GM18909 (cell line): ENCODE measurements around the gene PIK3C3.
"Not testable (repeated sequence)": the region's sequence is repeated elsewhere in the genome, so short reads cannot be mapped to it uniquely, and the experiment has no call there.

Experiments
- ATAC-seq: cut with Tn5 transposase; IDR thresholded peaks from one replicate; pipeline ENCODE4 v1.9.1; 2021; ENCODE audit warnings: mild to moderate bottlenecking; ENCODE audit not compliant: unreplicated experiment, poor library complexity

The PIK3C3 gene

GRCh38 chr18:42112147-42112546 is 157.1 kb downstream of the PIK3C3 start:
- not testable (repeated sequence) for ATAC-seq

- ATAC-seq, result no peak
Observed at GRCh38 chr18:42112657-42113420, 157.8 kb downstream of the PIK3C3 start.

GRCh38 chr18:42113529-42114191 is 158.6 kb downstream of the PIK3C3 start:
- ATAC-seq, result peak; percentile 64

DNA sequence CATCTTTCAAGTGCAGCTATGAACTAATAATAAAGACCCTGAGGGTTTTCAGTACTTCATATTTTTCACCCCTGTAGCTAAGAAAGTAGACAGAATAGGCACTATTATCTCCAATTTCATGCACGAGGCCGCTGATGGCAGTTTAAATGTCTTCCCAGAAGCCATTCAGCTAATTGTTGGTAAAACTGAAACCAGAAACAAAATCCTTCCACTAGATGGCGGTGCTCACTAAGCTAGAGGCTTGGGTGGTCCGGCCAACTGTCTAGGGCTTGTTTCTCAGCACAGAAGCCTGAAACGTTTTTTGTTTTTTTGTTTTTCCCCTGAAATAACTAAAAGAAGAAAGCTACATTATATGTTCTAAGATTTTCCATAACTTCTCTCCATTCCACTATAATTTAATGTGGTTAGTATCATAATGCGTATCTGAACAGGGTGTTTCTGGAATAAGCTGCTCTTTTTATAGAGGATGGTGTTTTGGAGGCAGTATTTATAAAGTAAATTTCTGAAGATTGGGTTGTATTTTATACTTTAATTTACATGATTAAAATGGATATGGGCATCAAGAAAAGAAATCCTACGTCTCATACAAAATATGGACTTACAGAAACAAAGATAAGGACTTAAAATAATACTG is 159.4 kb downstream of the PIK3C3 start:
- peak; percentile 90 for ATAC-seq

DNA sequence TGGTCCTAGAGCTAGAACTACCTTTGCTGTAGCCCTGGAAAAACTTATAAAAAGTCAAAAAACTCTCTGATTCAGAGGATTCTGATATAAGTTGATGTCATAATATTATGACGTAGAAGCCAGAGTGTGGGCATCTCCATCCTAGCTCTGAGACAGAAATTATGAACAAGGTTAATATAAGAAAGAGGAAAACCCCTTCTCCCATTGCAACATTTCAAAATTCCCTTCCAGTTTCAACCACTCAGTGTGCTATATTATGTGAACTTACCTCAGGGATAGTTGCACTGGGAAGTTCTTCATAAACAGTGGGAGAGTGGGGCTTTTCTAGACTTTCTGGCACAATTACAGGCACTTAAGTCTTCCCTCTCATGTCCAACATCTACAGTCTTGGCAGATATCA is 171.6 kb downstream of the PIK3C3 start:
- no peak for ATAC-seq

GRCh38 chr18:42131066-42131929 is 176.3 kb downstream of the PIK3C3 start:
- no peak for ATAC-seq

DNA sequence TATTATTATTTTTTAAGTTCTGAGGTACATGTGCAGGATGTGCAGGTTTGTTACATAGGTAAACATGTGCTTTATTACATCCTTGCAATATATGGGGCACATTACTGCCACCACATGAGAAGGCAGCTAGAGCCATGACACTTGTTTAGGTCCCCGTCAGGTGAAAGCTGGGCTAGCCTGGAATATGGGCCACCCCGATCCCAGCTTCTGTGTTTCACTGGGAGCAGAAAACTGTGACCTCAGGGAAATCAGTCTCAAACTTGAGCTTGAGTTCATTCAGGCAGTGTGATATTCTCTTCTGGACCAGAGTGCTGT is 176.9 kb downstream of the PIK3C3 start:
- ATAC-seq, result no peak
